ENCODE data around the gene KCNQ1. TPM values are rescaled to one million over a fixed set of nuclear protein-coding genes. Genes with fewer than 3 reads are reported as not detected.

KCNQ1 gene
- total RNA-seq, 1 donor from 2014 or later = 52.9 TPM

DNA sequence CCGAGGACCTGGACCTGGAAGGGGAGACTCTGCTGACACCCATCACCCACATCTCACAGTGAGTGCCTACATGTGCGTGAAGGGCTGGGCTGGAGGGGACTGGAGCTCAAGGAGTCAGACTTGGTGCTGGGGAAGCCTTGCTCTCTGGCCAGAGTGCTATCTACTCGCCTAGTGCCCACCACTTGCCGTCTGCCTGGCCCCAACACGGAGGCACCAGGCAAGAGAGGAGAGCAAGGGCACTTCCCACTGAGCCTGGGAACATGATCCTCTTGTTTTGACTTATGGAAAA lies 217.2 kb downstream of the KCNQ1 start:
- Histone ChIP-seq H3K27me3 (no peaks in the 10 kb centered on the region), H3K4me3 (no peak overlapping the region), H3K4me1 (no peaks in the 10 kb centered on the region), H3K27ac (no peak overlapping the region), H3K9me3 (peaks cover 13% of the 10 kb centered on the region), H3K36me3 (no peaks in the 10 kb centered on the region)
- TF ChIP-seq, protein P1, sequence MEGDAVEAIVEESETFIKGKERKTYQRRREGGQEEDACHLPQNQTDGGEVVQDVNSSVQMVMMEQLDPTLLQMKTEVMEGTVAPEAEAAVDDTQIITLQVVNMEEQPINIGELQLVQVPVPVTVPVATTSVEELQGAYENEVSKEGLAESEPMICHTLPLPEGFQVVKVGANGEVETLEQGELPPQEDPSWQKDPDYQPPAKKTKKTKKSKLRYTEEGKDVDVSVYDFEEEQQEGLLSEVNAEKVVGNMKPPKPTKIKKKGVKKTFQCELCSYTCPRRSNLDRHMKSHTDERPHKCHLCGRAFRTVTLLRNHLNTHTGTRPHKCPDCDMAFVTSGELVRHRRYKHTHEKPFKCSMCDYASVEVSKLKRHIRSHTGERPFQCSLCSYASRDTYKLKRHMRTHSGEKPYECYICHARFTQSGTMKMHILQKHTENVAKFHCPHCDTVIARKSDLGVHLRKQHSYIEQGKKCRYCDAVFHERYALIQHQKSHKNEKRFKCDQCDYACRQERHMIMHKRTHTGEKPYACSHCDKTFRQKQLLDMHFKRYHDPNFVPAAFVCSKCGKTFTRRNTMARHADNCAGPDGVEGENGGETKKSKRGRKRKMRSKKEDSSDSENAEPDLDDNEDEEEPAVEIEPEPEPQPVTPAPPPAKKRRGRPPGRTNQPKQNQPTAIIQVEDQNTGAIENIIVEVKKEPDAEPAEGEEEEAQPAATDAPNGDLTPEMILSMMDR (IDR thresholded peaks at IDR 0.05) = no peak
- DNase-seq = no peak
- ATAC-seq = no peak
- intact Hi-C loops (cut with DNase I) = no loop called here

DNA sequence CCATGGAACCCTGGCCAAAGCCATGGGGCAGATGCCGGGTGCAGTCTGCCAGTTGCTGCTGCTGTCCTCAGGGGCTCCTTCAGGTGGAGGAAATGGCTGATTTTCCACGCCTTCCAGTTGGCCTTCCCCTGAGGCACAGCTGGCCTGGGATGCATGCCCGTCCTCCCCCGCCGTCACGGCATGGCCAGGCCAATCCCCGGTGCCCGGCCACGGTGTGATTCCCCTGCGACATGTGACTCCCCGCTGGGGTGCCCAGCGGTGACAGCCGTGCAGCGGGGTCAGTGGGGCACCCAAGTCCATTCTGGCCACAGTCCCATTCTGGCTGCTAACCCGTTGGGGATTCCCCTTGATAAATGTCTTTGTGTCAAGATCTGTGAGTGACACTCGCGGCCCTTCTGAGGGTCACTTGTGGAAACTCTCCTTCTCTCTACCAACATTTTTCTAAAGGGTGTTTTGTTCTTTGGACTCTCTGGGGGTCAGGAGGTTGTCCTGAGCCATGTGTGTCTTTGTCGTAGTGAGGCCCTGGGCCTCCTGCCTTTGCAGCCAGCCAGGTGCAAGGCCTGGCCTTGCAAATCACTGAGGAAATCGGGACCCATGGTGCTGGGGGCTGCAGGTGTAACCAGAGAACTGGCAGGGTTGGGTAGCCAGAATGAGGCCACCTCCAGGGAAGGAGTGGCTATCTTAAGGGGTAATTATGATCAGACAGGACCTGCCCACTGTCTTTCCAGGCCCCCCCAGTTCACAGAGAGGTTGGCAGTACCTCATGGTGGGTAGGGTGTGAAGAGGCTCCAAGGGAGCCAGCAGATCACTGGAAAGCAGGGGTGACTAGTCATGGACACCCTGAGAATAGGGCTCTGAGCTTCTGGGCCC lies 217.9 kb downstream of the KCNQ1 start:
- H3K9me3 ChIP-seq = peaks cover 13% of the 10 kb centered on the region
- H3K4me3 ChIP-seq = no peak overlapping the region
- H3K4me1 ChIP-seq = no peaks in the 10 kb centered on the region
- TF ChIP-seq, protein P1 (IDR thresholded peaks at IDR 0.05) = no peak
- H3K27me3 ChIP-seq = no peaks in the 10 kb centered on the region
- no peak for DNase-seq
- intact Hi-C loops (cut with DNase I) = no loop called here
- H3K36me3 ChIP-seq = no peaks in the 10 kb centered on the region
- ATAC-seq = no peak
- no peak overlapping the region for H3K27ac ChIP-seq

DNA sequence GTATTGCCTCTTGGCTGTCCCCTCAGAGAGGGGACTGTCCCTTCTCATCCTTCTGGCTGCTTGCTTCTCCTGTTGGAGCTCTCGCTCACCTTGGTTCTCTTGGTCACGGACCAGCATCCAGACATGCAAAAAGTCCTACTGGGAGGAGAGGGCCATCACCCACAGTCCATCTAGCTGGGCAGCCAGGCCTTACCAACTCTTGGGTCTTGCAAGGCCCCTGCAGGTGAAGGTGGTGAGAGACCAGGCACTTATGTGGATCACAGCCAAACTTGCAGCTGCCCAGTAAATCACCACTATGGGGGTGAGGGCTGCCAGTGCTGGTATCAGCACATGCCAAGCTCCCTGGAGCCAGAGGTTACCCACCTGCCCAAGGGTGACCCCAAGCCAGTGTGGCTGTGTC lies 218.7 kb downstream of the KCNQ1 start:
- no peak for DNase-seq
- TF ChIP-seq, protein P1 (IDR thresholded peaks at IDR 0.05) = no peak
- H3K9me3 ChIP-seq = peaks cover 13% of the 10 kb centered on the region
- no peak overlapping the region for H3K4me3 ChIP-seq
- no peaks in the 10 kb centered on the region for H3K4me1 ChIP-seq
- intact Hi-C loops (cut with DNase I) = no loop called here
- H3K36me3 ChIP-seq = no peaks in the 10 kb centered on the region
- no peak for ATAC-seq
- no peaks in the 10 kb centered on the region for H3K27me3 ChIP-seq
- H3K27ac ChIP-seq = no peak overlapping the region

DNA sequence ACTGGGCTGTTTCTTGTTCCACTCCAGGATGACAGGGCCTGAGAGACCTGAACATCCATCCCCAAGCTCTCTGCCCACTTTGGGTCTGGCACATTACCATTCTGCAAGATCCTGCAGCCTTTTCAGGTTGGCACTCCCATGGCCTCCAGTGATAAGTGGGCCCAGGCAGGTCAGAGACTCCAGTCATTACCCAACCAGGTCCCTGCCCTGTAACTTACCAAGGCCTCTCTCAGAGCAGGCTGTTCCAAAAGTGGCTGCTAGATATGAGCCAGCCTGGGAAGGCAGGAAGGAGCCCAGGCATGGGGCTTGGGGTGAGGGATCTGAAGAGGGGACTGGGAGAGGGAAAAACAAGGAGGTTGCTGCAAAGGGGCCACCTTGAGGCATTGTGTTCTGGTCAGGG lies 219.1 kb downstream of the KCNQ1 start:
- no peak for DNase-seq

DNA sequence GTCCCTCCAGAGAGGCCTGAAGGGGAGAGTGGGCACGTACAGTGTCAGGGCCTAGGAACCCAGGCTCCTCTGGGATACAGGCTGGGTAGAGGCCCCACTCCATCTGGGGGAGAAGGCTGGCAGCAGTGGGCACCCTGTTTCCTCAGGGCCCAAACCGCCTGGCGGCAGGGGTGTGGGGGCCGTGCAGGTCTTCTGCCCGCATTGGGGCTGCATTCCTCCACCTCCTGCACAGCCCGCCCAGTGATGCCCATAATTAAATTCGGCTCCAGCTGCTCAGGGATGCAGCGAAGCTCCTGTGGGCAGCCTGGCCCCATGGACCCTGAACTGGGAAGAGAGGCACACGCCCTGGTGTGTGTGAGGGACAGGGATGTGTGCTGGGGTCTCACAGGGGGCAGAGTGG lies 219.6 kb downstream of the KCNQ1 start:
- no peak overlapping the region for H3K27ac ChIP-seq
- H3K9me3 ChIP-seq = peaks cover 11% of the 10 kb centered on the region
- ATAC-seq = no peak
- H3K4me1 ChIP-seq = no peaks in the 10 kb centered on the region
- DNase-seq = no peak
- H3K36me3 ChIP-seq = no peaks in the 10 kb centered on the region
- no peaks in the 10 kb centered on the region for H3K27me3 ChIP-seq
- intact Hi-C loops (cut with DNase I) = no loop called here
- no peak overlapping the region for H3K4me3 ChIP-seq
- TF ChIP-seq, protein P1 (IDR thresholded peaks at IDR 0.05) = no peak

More for the DNA sequence above, 219.1 kb downstream of the KCNQ1 start:
- no peaks in the 10 kb centered on the region for H3K36me3 ChIP-seq
- no peak overlapping the region for H3K27ac ChIP-seq
- no peak for ATAC-seq
- H3K27me3 ChIP-seq = no peaks in the 10 kb centered on the region
- TF ChIP-seq, protein P1 (IDR thresholded peaks at IDR 0.05) = no peak
- peaks cover 13% of the 10 kb centered on the region for H3K9me3 ChIP-seq
- H3K4me3 ChIP-seq = no peak overlapping the region
- intact Hi-C loops (cut with DNase I) = no loop called here
- H3K4me1 ChIP-seq = no peaks in the 10 kb centered on the region

Data from upper lobe of right lung (tissue), 1 donor.